H9 (cell line): ENCODE data around the gene TBC1D24. TPM values are rescaled to one million over a fixed set of nuclear protein-coding genes. Genes with fewer than 3 reads are reported as not detected.

ENCODE experiments used
- DNase-seq: peaks from one replicate; pipeline ENCODE4 v3.0.0-alpha.2; 2017
- H2AFZ ChIP-seq: one replicate; pipeline ENCODE4 v1.6.1; 2013; ENCODE audit warnings: mild to moderate bottlenecking, low read length, control low read depth, moderate library complexity
- H2AK5ac ChIP-seq: 2 replicates; pipeline ENCODE4 v1.6.1; 2013; ENCODE audit warnings: low read length, control low read depth, mixed read lengths; ENCODE audit not compliant: insufficient read length
- H2BK120ac ChIP-seq: one replicate; pipeline ENCODE4 v1.6.1; 2013; ENCODE audit warnings: low read depth, mild to moderate bottlenecking, low read length, control low read depth, inconsistent platforms; ENCODE audit not compliant: poor library complexity, severe bottlenecking
- H2BK12ac ChIP-seq: 2 replicates; pipeline ENCODE4 v1.6.1; 2013; ENCODE audit warnings: low read length, control low read depth, mixed read lengths, low read depth; ENCODE audit not compliant: insufficient read length
- H2BK15ac ChIP-seq: 2 replicates; pipeline ENCODE4 v1.6.1; 2013; ENCODE audit warnings: low read depth, low read length, control low read depth
- H2BK20ac ChIP-seq: one replicate; pipeline ENCODE4 v1.6.1; 2013; ENCODE audit warnings: low read depth, mild to moderate bottlenecking, low read length, control low read depth, inconsistent platforms; ENCODE audit not compliant: poor library complexity, severe bottlenecking
- H2BK5ac ChIP-seq: 2 replicates; pipeline ENCODE4 v1.6.1; 2013; ENCODE audit warnings: low read length, control low read depth, mixed read lengths; ENCODE audit not compliant: insufficient read length
- H3K14ac ChIP-seq: 2 replicates; pipeline ENCODE4 v1.6.1; 2013; ENCODE audit warnings: low read length, control low read depth; ENCODE audit not compliant: insufficient read depth
- H3K18ac ChIP-seq: 2 replicates; pipeline ENCODE4 v1.6.1; 2013; ENCODE audit warnings: low read depth, mild to moderate bottlenecking, mixed read lengths, low read length, control low read depth; ENCODE audit not compliant: insufficient read length
- H3K23ac ChIP-seq: 2 replicates; pipeline ENCODE4 v1.6.1; 2013; ENCODE audit warnings: low read length, control low read depth, mixed read lengths, low read depth; ENCODE audit not compliant: insufficient read length
- H3K23me2 ChIP-seq: 2 replicates; pipeline ENCODE4 v1.6.1; 2013; ENCODE audit warnings: low read depth, mild to moderate bottlenecking, mixed read lengths, low read length, control low read depth; ENCODE audit not compliant: insufficient read length, poor library complexity, severe bottlenecking
- H3K27ac ChIP-seq: 2 replicates; pipeline ENCODE4 v1.5.1; 2013; ENCODE audit warnings: low read length, control low read depth, mixed read lengths, low read depth; ENCODE audit not compliant: insufficient read length
- H3K27me3 ChIP-seq: 2 replicates; pipeline ENCODE4 v1.6.1; 2013; ENCODE audit warnings: low read length, control low read depth, inconsistent platforms; ENCODE audit not compliant: insufficient read depth
- H3K4ac ChIP-seq: 2 replicates; pipeline ENCODE4 v1.6.1; 2013; ENCODE audit warnings: low read depth, mild to moderate bottlenecking, control low read depth, inconsistent platforms, low read length, moderate library complexity
- H3K4me1 ChIP-seq: 2 replicates; pipeline ENCODE4 v1.6.1; 2013; ENCODE audit warnings: low read length, control low read depth, inconsistent platforms; ENCODE audit not compliant: insufficient read depth
- H3K4me2 ChIP-seq: 2 replicates; pipeline ENCODE4 v1.6.1; 2013; ENCODE audit warnings: low read length, control low read depth, mixed read lengths; ENCODE audit not compliant: insufficient read length, insufficient read depth
- H3K56ac ChIP-seq: 2 replicates; pipeline ENCODE4 v1.6.1; 2013; ENCODE audit warnings: low read depth, mild to moderate bottlenecking, mixed read lengths, low read length, control low read depth; ENCODE audit not compliant: insufficient read length
- H3K79me1 ChIP-seq: 2 replicates; pipeline ENCODE4 v1.6.1; 2013; ENCODE audit warnings: low read depth, mild to moderate bottlenecking, moderate library complexity, low read length, control low read depth, inconsistent platforms; ENCODE audit not compliant: insufficient read depth, poor library complexity, severe bottlenecking
- H3K79me2 ChIP-seq: 2 replicates; pipeline ENCODE4 v1.6.1; 2013; ENCODE audit warnings: low read length, control low read depth, inconsistent platforms; ENCODE audit not compliant: insufficient read depth
- H3K9ac ChIP-seq: 2 replicates; pipeline ENCODE4 v1.6.1; 2013; ENCODE audit warnings: low read length, control low read depth, mixed read lengths; ENCODE audit not compliant: insufficient read length; ENCODE audit errors: extremely low read depth
- H3K9me3 ChIP-seq: one replicate; pipeline ENCODE4 v1.6.1; 2013; ENCODE audit warnings: low read depth, low read length, inconsistent platforms; ENCODE audit not compliant: control insufficient read depth
- H3T11ph ChIP-seq: one replicate; pipeline ENCODE4 v1.6.1; 2013; ENCODE audit warnings: mild to moderate bottlenecking, low read length, control low read depth, inconsistent platforms
- H4K20me1 ChIP-seq: one replicate; pipeline ENCODE4 v1.6.1; 2013; ENCODE audit not compliant: control insufficient read depth, insufficient read length, insufficient read depth
- H4K5ac ChIP-seq: 2 replicates; pipeline ENCODE4 v1.6.1; 2013; ENCODE audit warnings: low read depth, mild to moderate bottlenecking, mixed read lengths, low read length, control low read depth; ENCODE audit not compliant: insufficient read length
- H4K8ac ChIP-seq: replicated peaks from 2 replicates; pipeline ENCODE4 v1.6.1; 2013; ENCODE audit warnings: low read length, control low read depth, mixed read lengths, low read depth; ENCODE audit not compliant: insufficient read length
- H4K91ac ChIP-seq: 2 replicates; pipeline ENCODE4 v1.6.1; 2013; ENCODE audit warnings: low read depth, mild to moderate bottlenecking, moderate library complexity, mixed read lengths, low read length, control low read depth; ENCODE audit not compliant: insufficient read length
- H3K27ac Mint-ChIP-seq, 3 experiments: 2 replicates in 2 of 3; 3 replicates in 1 of 3; pipeline ENCODE4 v1.8.0; 2020 to 2021; ENCODE audit warnings: mixed read lengths in 3 of 3, mild to moderate bottlenecking in 1 of 3, moderate library complexity in 1 of 3
- H3K27me3 Mint-ChIP-seq: 2 replicates; pipeline ENCODE4 v1.8.0; 2021; ENCODE audit warnings: low read depth, mild to moderate bottlenecking, moderate library complexity, mixed read lengths
- H3K36me3 Mint-ChIP-seq, 3 experiments: 2 replicates in 2 of 3; 3 replicates in 1 of 3; pipeline ENCODE4 v1.8.0; 2020 to 2021; ENCODE audit warnings: low read depth in 3 of 3, mixed read lengths in 3 of 3; ENCODE audit not compliant: insufficient read depth in 1 of 3
- H3K4me1 Mint-ChIP-seq, 2 experiments: 2 replicates each; pipeline ENCODE4 v1.8.0; 2020; ENCODE audit warnings: mixed read lengths in 2 of 2
- H3K4me3 Mint-ChIP-seq, 2 experiments: 2 replicates in 1 of 2; 3 replicates in 1 of 2; pipeline ENCODE4 v1.8.0; 2020 to 2021; ENCODE audit warnings: mild to moderate bottlenecking in 2 of 2, mixed read lengths in 2 of 2, moderate library complexity in 1 of 2
- H3K9me3 Mint-ChIP-seq, 2 experiments: 2 replicates in 1 of 2; 3 replicates in 1 of 2; pipeline ENCODE4 v1.8.0; 2020; ENCODE audit warnings: mild to moderate bottlenecking in 2 of 2, mixed read lengths in 2 of 2, moderate library complexity in 1 of 2
- CTCF ChIP-seq: fragments of 200-600 bp; sonication (generic); conservative IDR thresholded peaks from 3 replicates; pipeline ENCODE4 v1.8.0; 2021; ENCODE audit warnings: antibody characterized with exemption, mild to moderate bottlenecking
- WGBS: extraction: QIAGEN DNeasy Blood & Tissue Kit; methylation state at CpG from one replicate; pipeline ENCODE4 v1.1.7; 2013; ENCODE audit warnings: missing lambda C conversion rate, low lambda C conversion rate, mixed read lengths; ENCODE audit not compliant: insufficient read length; ENCODE audit errors: extremely low coverage; 5-methylcytosine and 5-hydroxymethylcytosine counted together
- total RNA-seq: library from RNA; stranded (reverse); gene quantifications from 2 replicates; pipeline ENCODE4 v1.2.1, GENCODE V29; 2021

The TBC1D24 gene
- total RNA-seq, 1 experiment from 2014 or later = 19.0 TPM

GRCh38 chr16:2473446-2473926 is 1.4 kb upstream of the TBC1D24 start:
- H3K4ac ChIP-seq = no peak overlapping the region
- peaks cover 18% of the 10 kb centered on the region; the same call in 1 of the 2 replicates for H3K27me3 ChIP-seq

More at GRCh38 chr16:2473446-2473926, 1.4 kb upstream of the TBC1D24 start:
- Histone ChIP-seq H4K5ac (no peak overlapping the region), H2AK5ac (no peak overlapping the region), H3T11ph (no peak overlapping the region), H3K56ac (no peak overlapping the region), H4K8ac (no peak overlapping the region), H3K4me1 (no peaks in the 10 kb centered on the region), H3K23me2 (peaks cover 10% of the 10 kb centered on the region), H3K79me1 (no peaks in the 10 kb centered on the region), H2BK15ac (no peak overlapping the region), H3K4me2 (peak overlapping the region; percentile 29), H2AFZ (no peak overlapping the region), H4K20me1 (no peaks in the 10 kb centered on the region), H4K91ac (no peak overlapping the region), H3K9me3 (no peaks in the 10 kb centered on the region), H3K27ac (no peak overlapping the region), H3K9ac (no peak overlapping the region), H3K18ac (no peak overlapping the region), H3K14ac (no peak overlapping the region), H3K79me2 (no peaks in the 10 kb centered on the region), H2BK20ac (no peak overlapping the region), H2BK12ac (no peak overlapping the region), H3K23ac (no peak overlapping the region), H2BK5ac (no peak overlapping the region), H2BK120ac (no peak overlapping the region)
- no peaks in the 10 kb centered on the region; a peak in 1 of 7 replicates for H3K36me3 Mint-ChIP-seq
- peaks cover 23 to 28% of the 10 kb centered on the region in 2 experiments for H3K4me1 Mint-ChIP-seq
- TF ChIP-seq CTCF = no peak
- H3K9me3 Mint-ChIP-seq = no peaks in the 10 kb centered on the region
- H3K27me3 Mint-ChIP-seq = peaks cover 52% of the 10 kb centered on the region
- no peak overlapping the region for H3K27ac Mint-ChIP-seq
- DNase-seq = peak; percentile 45
- H3K4me3 Mint-ChIP-seq = peak overlapping the region; percentile 61 to 79
- no CpG with 5 or more reads among the region's 49 CpGs for WGBS
